GM18861 (cell line): ENCODE measurements around the gene CERS5.
A peak's percentile ranks its signal among the peaks of the same experiment; 100 is the strongest.

Experiments
- ATAC-seq: cut with Tn5 transposase; IDR thresholded peaks from one replicate; pipeline ENCODE4 v1.9.1; 2021; ENCODE audit not compliant: unreplicated experiment

The CERS5 gene

DNA sequence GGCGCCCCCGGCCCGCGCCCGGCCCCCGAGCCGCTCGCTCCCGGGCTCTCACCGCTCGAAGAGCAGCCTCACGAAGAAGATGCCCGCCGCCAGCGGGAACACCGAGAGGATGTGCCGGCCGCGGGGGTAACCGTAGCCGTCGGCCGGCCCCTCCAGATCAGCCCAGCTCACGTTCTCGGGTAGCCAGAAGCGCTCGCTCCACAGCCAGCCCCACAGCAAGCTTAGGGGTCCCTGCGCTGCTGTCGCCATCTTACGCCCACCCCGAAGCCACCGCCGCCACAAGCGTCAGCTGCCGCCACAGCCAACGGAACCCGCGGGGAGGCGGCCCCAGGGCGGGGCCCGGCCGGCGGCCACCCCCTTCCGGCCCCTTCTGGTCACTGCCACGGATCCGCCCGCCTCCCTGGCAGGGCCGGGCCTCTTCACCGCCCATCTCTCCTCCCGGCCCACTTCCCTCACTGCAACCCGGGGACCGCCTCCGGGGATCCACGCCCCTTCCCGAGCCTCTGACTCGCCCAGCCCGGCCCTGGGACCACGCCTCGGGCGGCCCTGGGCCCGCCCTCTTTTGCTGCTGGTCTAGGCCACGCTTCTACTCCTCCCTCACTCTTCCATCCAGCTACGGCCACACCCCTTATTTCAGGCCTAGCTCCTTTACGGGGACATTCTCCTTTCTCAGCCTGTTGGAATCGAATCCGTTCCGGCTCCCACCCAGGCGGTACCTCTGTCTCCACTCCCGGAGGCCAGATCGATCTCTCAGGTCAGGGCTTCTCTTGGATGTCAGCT, at the start of gene CERS5:
TSS of gene CERS5 (minus strand) at position 321 of the 780 bp plus-strand sequence. CDS start at position 249, 72 bp downstream.
- ATAC-seq = peak; percentile 96

DNA sequence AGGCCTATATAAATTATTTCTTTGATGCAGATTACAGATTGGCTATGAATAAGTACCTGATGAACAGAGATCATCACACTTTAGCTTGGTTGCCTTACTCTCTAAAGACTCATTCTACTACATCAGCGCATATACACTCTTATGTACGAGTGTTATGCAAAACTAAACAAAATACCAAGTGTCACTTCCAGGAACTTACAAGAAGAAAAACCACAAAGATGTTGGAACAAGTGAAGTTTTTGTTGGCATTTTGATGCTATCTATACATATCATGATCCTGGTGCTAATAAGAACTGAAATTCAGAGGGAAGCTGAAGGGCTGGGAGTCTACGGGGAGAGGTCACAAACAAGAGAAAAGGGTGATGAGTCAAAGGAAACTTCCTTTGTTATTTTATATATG, 47.9 kb upstream of the CERS5 start:
- ATAC-seq = no peak

GRCh38 chr12:50214018-50214417, 46.8 kb upstream of the CERS5 start:
- no peak for ATAC-seq

DNA sequence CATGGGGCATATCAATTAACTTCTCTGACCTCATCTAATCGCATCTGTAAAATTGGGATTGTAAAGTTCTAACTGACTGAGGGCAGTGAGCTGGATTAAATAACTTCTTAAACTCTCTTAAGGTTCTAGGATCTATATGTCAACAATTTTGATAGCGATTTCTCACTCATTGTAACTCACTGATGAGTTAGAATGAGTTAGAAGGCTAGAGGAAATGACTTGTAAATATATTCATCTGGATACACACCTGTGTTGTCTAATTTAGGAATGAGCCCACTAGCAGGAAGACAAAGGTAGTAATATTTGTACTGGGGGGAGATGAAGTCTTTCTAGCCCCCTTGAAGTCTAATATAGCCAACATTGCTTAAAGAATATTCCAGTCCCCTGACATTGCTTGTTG, 46.3 kb upstream of the CERS5 start:
- no peak for ATAC-seq

- ATAC-seq = no peak
Observed at GRCh38 chr12:50212071-50212467, 44.9 kb upstream of the CERS5 start.

- ATAC-seq = no peak
Observed at GRCh38 chr12:50211392-50212070, 44.4 kb upstream of the CERS5 start.

DNA sequence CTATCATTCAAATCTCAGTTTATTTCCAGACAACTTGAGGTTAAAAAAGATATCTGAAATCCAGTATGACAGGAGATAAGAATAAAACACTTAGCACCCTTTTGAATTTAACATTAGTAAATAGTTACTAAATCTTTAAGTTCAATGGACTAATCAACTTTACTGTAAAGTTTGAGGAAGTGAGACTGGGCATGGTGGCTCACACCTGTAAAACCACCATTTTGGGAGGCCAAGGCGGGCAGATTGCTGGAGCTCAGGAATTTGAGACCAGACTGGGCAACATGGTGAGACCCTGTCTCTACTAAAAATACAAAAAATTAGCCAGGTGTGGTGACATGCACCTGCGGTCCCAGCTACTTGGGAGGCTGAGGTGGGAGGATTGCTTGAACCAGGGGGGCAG, 40.3 kb upstream of the CERS5 start:
- no peak for ATAC-seq

DNA sequence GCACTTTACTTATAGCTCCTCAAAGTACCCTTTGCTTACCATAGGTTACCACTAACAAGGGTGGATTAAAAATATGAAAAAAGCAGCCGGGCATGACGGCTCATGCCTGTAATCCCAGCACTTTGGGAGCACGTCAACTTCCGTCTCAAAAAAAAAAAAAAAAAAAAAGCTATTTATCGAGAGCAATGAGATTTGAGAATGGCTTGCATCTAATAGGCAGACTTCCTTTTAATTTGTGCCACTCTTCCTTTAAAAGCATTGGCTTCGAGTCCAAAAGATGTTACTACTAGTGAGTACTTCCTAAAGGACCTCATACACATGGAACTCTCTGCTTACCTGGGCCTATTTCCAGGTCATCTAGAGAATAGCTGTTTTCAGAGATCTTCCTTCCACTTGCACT, 38.5 kb upstream of the CERS5 start:
- ATAC-seq = no peak

DNA sequence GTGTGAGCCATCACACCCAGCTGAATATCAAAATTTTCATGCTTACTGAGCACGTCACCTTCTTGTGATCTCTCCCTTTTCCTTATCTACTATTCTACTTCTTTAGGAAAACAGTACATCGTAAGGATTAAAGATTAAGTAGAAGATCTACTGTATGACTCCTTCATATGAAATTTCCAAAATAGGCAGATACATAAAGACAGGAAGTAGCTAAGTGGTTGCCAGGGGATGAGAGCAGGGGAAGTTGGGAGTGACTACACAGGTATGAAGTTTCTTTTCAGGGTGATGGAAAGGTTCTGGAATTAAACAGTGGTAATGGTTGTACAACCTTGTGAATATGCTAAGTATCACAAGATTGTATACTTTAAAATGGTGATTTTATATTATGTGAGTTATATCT, 36.5 kb upstream of the CERS5 start:
- no peak for ATAC-seq

- ATAC-seq = no peak
Observed at GRCh38 chr12:50201987-50202521, 34.9 kb upstream of the CERS5 start.

DNA sequence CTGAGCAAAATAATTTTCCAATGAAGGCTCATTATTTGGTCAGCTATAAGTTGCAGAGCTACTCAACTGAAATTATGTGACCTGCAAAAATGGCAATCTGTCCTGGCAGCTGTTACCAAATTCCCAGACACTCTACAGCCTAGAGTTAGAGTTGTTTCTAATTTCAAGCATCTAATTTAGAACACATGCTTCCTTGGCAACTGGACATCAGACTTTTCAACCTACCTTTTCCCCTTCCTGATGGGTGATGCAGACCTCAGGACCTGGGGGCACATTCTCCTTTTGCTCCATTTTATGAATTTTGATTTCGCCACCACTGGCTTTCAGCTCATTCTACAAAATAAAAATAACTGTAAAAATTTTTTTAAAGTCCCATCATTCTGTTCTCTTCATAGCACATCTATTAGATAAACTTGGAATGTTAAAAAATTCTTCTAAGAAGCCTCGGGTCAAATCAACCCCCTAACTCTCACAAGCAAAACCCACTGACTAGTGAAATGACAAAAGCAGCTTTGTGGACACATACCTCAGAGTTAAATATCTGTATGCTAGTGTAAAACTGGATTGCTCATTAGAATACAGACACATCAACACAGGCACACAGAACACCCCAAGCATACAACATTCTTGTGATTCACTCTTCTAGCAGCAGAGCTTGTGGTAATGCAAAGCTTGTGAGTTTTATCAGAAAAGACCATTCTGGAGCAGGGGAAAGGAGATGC, 33.5 kb upstream of the CERS5 start:
- no peak for ATAC-seq

DNA sequence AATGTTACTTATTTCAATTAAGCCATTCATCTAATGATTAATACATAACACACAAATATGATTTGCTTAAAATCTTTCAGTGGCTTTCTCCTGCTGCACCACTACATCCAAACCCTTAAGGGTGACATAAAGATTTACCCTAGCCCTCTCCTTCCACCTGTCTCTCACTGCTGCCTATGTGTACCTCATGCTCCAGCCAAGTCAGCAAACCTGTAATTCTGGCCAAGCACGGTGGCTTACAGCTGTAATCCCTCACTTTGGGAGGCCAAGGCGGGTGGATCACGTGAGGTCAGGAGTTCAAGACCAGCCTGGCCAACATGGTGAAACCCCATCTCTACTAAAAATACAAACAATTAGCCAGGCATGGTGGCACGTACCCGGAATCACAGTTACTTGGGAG, 31.7 kb upstream of the CERS5 start:
- no peak for ATAC-seq

GRCh38 chr12:50197297-50197727, 30.1 kb upstream of the CERS5 start:
- no peak for ATAC-seq

DNA sequence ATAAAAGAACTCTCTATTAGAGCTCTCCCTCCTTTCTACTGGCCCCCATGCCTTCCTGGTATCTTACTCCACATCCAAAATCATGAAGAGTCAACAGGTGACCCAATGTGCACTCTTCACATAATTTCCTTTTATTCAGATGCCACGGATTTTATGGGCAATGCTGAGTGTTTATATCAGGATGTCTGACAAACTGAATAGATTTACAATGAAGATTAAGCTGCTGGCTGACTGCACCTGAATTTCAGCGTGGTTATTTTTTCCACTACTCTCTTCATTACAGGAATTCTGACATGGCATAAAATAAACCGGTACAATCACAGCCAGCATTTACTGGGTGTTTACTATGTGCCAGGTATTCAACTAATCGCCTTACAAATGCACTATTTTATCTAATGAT, 29.4 kb upstream of the CERS5 start:
- ATAC-seq = no peak

- ATAC-seq = no peak
Observed at GRCh38 chr12:50195832-50196231, 28.7 kb upstream of the CERS5 start.

DNA sequence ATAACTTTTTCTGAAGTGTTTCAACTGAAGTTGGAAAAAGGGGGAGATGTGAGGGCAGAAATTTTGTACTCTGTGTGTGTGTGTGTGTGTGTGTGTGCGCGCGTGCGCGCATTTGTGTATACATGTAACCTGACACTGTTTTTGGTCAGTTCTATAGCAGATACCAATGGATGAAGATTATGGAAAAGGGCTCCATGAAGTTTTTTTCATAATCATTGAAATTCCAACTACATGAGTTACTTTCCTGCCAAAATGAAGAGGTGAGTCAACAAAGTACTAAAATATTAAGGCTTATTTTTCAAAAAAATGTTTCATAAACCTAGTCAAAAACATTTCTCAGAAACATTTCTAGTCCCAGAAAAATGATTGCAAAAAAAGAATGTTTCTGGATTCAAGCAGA, 25.7 kb upstream of the CERS5 start:
- no peak for ATAC-seq

GRCh38 chr12:50192236-50192635, 25.1 kb upstream of the CERS5 start:
- no peak for ATAC-seq

GRCh38 chr12:50190859-50191258, 23.7 kb upstream of the CERS5 start:
- no peak for ATAC-seq

GRCh38 chr12:50188875-50189575, 21.9 kb upstream of the CERS5 start:
- no peak for ATAC-seq

DNA sequence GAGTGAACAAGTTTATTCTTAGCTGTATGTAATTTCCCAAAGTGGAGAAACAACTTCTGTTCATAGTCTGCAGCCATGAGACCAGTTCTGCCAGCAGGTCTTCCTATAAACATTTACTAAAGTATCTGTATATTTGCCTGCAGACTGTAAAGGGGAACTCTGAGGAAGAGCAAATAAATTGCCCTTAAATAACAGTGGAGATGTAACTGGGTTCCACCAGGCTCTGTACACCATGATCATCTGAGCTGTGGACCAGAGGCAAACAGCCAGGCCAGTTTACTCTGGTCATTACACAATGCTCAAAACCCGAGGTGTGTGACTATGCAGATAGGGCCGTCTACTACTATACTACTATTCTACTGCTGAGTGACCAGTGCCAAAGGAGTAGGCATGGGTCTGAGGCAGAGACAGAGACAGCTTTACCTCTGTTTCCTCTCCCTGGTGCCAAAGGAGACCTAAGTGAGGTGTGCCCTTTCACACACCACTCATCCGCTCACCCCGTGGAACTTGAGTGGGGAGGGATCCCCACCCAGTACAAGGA, 21.1 kb upstream of the CERS5 start:
- ATAC-seq = no peak
